NCI-H1105 (cell line): Measurements from ENCODE around the gene DLGAP1.

Source experiments
- DNase-seq: peaks from one replicate; lab custom pipeline; 2025; lab: John Stamatoyannopoulos, UW

DLGAP1 gene

GRCh38 chr18:3466872-3467271 is 988.2 kb downstream of the DLGAP1 start:
- no peak for DNase-seq

DNA sequence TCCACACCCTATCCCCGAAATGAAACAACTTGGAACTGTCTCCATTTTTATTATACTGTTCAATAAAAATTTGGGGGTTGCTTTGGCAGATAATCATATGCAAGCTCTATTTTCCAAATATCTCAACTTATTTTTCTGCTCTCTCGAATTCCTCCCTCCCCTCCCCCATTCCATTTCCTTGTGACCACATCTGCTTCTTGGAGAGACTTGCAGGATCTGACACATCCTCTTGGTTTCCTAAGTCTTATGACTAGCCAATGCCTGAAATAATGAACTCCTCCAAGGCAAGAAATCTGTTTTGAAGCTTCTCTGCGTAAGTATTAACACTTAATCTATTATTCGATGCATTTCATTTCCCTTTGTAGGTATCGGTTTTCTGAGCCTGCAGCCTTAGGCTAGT is 989.1 kb downstream of the DLGAP1 start:
- no peak for DNase-seq

GRCh38 chr18:3463051-3463450 is 992.1 kb downstream of the DLGAP1 start:
- no peak for DNase-seq

- no peak for DNase-seq
Observed at GRCh38 chr18:3461704-3462103, 993.4 kb downstream of the DLGAP1 start.

DNA sequence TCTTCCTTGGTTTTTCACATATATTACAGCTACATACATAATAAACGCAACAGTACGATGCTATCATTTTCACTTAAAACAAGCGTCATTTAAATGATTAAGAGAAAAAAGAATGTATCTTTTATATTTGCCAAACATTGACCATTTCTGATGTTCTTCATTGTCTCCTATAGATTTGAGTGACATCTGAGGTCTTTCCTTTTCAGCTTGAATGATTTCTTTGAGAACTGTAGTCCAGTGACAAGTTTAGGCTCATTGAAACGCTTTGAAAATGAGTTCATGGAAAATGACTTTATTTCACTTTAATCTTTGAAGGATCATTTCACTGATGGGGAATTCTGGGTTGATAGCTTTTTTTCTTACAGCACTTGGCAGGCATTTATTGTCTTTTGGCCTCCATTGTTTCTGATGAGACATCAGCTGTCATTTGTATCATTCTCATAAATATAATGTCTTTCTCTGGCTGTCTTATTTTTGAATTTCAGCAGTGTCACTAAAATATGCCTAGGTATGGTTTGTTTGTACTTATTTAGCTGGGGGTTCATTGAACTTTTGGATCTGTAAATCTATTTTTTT is 994.2 kb downstream of the DLGAP1 start:
- no peak for DNase-seq

- DNase-seq: no peak
Observed at GRCh38 chr18:3458952-3459853, 995.9 kb downstream of the DLGAP1 start.

GRCh38 chr18:3458378-3458777 is 996.7 kb downstream of the DLGAP1 start:
- no peak for DNase-seq

DNA sequence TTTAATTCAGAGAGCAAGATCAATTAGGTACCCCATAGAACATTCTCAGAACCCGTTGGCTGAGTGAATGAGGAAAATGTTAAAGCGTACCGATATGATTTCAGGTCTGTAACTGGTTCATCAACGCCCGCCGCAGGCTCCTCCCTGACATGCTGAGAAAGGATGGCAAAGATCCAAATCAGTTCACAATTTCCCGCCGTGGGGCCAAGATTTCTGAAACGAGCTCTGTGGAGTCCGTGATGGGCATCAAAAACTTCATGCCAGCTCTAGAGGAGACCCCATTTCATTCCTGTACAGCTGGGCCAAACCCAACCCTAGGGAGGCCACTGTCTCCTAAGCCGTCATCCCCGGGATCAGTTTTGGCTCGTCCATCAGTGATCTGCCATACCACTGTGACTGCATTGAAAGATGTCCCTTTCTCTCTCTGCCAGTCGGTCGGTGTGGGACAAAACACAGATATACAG is 997.8 kb downstream of the DLGAP1 start:
- no peak for DNase-seq

DNA sequence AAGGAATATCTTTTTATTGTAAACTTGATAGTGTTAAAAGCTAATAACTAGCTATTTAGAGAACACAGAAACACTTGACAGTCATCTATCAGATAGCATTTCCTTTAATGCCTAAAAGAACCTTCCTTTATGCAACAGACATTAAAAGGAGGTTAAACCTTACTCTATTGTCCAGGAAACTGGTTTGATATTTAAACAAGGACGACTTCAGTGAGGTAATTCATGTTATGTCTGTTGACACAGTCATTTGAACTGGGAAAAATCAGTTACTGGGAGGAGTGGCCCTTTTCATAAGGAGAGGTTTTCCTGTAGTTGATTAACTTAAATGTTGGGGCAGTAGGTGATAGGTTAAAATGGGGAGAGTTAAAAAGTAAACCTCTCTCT is 998.4 kb downstream of the DLGAP1 start:
- no peak for DNase-seq

GRCh38 chr18:3455907-3456685 is 999.0 kb downstream of the DLGAP1 start:
- DNase-seq: no peak

- DNase-seq: no peak
Observed at GRCh38 chr18:3455090-3455635, 999.9 kb downstream of the DLGAP1 start.

GRCh38 chr18:3454365-3455089 is 1000.6 kb downstream of the DLGAP1 start:
- no peak for DNase-seq

DNA sequence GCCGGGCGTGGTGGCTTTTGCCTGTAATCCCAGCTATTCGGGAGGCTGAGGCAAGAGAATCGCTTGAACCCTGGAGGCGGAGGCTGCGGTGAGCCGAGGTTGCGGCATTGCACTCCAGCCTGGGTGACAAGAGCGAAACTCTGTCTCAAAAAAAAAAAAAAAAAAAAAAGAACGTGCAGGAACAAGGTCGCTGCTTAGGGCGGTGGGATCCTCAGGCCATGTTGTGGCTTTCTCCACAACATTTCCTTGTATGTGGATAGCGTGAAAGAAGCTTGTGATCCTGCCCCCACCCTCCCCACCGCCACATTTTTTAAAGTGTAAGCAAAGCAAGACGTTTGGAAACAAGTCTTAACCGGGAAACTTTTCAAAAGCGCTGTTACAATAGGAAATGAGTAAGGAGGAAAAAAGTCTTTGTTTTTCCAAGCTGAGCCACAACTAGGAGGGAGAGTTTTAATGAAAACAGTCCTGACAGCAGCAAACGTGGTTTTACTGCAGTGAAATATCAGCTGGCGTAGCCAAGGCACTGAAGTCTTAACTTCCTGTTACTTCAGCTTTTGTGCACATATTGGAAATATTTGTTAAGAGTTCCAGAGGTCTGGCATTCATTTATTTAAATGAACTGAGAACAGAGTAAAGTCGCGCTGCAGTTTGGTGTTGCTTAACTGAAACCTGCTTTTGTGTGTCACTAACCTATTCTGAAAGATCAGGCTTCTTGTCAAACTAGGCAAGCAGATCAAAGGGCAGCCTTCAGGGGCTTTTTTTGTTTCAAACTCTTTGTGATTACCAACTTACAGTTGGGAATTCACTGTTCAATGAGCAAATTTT is 1001.4 kb downstream of the DLGAP1 start:
- no peak for DNase-seq

GRCh38 chr18:3452750-3453539 is 1002.2 kb downstream of the DLGAP1 start:
- no peak for DNase-seq

DNA sequence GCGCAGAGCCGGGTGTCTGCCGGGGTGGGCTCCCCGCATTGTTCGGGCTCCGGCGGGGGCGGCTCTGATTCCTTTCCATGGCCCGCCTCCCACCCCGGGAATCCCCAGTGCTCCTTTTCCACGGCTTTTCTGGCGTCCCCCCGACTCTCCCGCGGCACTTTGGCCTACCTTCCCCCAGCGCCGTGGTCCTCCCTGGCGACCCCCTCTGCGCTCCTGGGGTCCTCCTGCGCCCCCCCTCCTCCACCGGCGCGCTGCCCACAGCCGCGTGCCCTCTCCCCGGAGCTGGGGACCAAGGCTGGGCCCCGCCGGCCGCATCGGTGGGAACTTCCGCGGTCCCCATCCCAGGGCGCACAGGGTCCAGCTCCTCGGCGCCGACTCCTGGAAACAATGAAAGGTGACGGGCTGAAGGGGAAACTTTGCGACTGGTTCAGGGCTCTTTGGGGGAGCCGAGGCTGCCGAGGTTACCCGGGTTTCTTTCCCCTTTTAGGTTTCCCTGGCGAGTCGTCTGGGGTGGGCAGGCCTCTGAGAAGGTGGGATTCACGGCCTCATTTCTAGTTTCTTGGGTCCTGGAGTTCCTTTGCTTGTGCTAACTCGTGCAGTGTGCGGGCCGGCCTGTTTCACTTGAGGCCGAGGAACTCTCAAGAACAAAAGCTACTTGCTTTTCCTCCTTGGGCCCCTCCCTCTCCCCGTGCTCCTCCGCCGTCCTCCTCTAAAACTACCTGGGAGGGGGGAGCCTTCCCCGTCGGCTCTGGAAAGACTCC is 1002.9 kb downstream of the DLGAP1 start:
- no peak for DNase-seq

- no peak for DNase-seq
Observed at GRCh38 chr18:3451183-3451988, 1003.7 kb downstream of the DLGAP1 start.

DNA sequence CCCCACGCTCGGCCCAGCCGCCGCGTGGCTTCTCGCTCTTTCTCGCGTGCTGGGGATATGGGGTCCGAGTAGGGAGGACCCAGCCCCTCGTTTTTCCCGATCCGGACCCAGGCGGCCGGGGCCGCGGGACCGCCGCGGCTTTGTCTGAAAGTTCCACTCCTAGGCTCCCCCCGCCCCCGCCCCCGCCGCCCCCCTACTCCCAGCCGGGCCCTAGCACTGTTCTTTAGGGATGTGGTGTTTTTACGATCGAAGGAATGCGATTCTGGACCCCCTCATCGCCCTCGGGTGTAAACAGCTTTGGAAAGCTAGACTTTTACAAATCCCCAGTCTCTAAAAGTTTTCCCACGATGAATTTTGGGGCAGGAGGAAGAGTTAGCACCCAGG is 1004.3 kb downstream of the DLGAP1 start:
- no peak for DNase-seq

- no peak for DNase-seq
Observed at GRCh38 chr18:3450012-3450798, 1004.9 kb downstream of the DLGAP1 start, which contains the start of gene TGIF1. Gene TGIF1 (plus strand): TSS chr18:3450172. CDS start chr18:3450490, 318 bp downstream.
